22Rv1 (cell line): ENCODE measurements around the gene GMPPB.
"Not testable (repeated sequence)": the region's sequence is repeated elsewhere in the genome, so short reads cannot be mapped to it uniquely, and the experiment has no call there.

ENCODE experiments used
- ZFX ChIP-seq: fragments of 450-650 bp; IDR thresholded peaks from 2 replicates; pipeline ENCODE4 v1.6.1; 2017; ENCODE audit warnings: antibody characterized with exemption, borderline replicate concordance
- TF ChIP-seq, protein P1 (sequence below): fragments of 450-650 bp; IDR thresholded peaks from 2 replicates; pipeline ENCODE4 v1.5.1; 2017; ENCODE audit warnings: mild to moderate bottlenecking

DNA sequence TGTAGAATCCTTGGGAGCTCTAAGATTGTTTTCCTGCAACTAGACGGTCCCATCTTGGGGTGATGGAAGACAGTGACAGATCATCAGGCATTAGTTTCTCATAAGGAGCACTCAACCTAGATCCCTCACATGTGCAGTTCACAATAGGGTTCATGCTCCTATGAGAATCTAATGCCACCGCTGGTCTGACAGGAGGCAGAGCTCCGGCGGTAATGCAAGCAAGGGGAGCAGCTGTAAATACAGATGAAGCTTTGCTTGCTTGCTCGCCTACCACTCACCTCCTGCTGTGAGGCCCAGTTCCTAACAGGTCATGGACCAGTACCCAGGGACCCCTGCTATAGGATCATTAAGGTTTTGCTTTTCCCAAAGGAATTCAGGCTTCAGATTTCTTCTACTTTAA, 25.1 kb upstream of the GMPPB start:
- TF ChIP-seq, protein P1, sequence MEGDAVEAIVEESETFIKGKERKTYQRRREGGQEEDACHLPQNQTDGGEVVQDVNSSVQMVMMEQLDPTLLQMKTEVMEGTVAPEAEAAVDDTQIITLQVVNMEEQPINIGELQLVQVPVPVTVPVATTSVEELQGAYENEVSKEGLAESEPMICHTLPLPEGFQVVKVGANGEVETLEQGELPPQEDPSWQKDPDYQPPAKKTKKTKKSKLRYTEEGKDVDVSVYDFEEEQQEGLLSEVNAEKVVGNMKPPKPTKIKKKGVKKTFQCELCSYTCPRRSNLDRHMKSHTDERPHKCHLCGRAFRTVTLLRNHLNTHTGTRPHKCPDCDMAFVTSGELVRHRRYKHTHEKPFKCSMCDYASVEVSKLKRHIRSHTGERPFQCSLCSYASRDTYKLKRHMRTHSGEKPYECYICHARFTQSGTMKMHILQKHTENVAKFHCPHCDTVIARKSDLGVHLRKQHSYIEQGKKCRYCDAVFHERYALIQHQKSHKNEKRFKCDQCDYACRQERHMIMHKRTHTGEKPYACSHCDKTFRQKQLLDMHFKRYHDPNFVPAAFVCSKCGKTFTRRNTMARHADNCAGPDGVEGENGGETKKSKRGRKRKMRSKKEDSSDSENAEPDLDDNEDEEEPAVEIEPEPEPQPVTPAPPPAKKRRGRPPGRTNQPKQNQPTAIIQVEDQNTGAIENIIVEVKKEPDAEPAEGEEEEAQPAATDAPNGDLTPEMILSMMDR: not testable (repeated sequence)
- TF ChIP-seq ZFX: not testable (repeated sequence)
